C4-2B (cell line): ENCODE measurements around the gene PTPRT.

Source experiments
- CTCF ChIP-seq: fragments of 450-650 bp; conservative IDR thresholded peaks from 2 replicates; pipeline ENCODE4 v1.5.1; 2017; ENCODE audit warnings: mild to moderate bottlenecking
- ZFX ChIP-seq: fragments of 450-650 bp; IDR thresholded peaks from 2 replicates; pipeline ENCODE4 v1.6.1; 2017

DNA sequence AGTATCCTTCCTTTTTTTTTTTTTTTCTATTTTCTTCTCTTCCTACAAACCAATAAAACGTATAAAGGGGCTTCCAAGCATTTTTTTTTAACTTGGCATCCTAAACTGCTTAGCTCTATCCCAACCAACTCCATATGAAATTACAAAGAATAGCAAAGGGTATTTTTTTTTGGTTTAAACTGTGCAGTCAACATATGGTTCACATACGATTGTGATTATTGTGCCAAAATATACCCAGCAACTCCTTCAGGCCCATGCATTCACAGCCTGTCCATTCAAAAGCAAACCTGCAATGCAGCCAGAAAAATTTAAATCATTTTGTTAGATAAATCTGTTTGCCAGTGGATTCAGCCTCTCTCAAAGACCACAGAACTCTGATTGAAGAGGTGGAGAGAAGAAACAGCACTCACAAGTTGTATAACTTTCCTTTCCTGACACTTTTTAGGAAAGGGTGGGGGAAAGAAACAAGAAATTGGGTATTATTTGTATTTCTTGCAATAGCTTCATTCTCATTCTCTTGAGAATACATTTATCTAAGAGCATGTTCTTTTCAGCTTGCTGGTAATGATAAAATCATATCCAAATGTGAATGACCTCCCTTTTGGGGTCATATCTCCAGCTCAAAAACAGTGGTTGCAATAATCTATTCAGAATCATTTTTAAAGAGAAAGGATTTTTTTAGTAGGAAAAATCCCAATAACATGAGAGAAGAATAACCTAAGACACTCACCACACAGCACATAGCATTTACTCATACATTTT lies 870.3 kb downstream of the PTPRT start:
- no peak for TF ChIP-seq CTCF
- no peak for TF ChIP-seq ZFX
